ENCODE data around the gene ARRB1. TPM values are rescaled to one million over a fixed set of nuclear protein-coding genes. Genes with fewer than 3 reads are reported as not detected.

Gene ARRB1
- total and polyA plus RNA-seq, 2 of the 13 experiments (the other 11 are each of a cell fraction or from before 2014, with no cell fraction given): 22.5 to 35.7 TPM

DNA sequence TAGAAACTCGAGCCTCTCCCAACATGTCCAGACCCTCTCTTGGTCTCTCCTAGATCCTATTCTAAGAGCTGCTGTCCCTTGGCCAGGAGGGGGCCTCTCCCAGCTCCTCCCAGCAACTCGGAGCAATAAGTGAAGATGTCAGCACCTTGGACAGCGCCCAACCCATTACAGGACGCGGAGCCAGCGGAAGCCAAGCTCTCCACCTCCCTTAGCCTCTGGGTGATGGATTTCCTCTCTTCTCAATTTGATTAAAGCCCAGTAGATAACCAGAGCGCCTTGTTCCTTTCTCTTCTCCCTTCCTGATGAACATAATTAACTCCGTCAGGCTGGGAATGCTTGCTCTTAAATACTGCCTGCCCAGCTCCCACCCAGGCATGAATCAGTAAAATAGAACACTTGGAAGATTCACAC, 137.0 kb downstream of the ARRB1 start (continued):
- TF ChIP-seq ZNF687 (CRISPR knock-in tag; IDR thresholded peaks at IDR 0.05): peak; percentile 26; the same call in 1 of the 2 replicates
- no peak for TF ChIP-seq IKZF1 (IDR thresholded peaks at IDR 0.05)
- peak; percentile 93 for TF ChIP-seq THRA (CRISPR knock-in tag; IDR thresholded peaks at IDR 0.05; ENCODE audit: borderline replicate concordance)
- TF ChIP-seq ZNF773 (CRISPR knock-in tag; IDR thresholded peaks at IDR 0.05; ENCODE audit: borderline replicate concordance): peak; percentile 97
- TF ChIP-seq, protein P1, sequence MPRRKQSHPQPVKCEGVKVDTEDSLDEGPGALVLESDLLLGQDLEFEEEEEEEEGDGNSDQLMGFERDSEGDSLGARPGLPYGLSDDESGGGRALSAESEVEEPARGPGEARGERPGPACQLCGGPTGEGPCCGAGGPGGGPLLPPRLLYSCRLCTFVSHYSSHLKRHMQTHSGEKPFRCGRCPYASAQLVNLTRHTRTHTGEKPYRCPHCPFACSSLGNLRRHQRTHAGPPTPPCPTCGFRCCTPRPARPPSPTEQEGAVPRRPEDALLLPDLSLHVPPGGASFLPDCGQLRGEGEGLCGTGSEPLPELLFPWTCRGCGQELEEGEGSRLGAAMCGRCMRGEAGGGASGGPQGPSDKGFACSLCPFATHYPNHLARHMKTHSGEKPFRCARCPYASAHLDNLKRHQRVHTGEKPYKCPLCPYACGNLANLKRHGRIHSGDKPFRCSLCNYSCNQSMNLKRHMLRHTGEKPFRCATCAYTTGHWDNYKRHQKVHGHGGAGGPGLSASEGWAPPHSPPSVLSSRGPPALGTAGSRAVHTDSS (CRISPR knock-in tag; conservative IDR thresholded peaks at IDR 0.05): no peak
- TF ChIP-seq RXRB (CRISPR knock-in tag; IDR thresholded peaks at IDR 0.05; ENCODE audit: borderline replicate concordance): peak; percentile 83
- no peak for TF ChIP-seq RNF219 (CRISPR knock-in tag; IDR thresholded peaks at IDR 0.05)
- peak; percentile 83; the same call in 1 of the 2 replicates for TF ChIP-seq IRX3 (CRISPR knock-in tag; IDR thresholded peaks at IDR 0.05; ENCODE audit: borderline replicate concordance, low read depth)
- peak; percentile 74; the same call in 1 of the 2 replicates for TF ChIP-seq ZNF740 (CRISPR knock-in tag; IDR thresholded peaks at IDR 0.05)
- TF ChIP-seq PHF5A (CRISPR knock-in tag; IDR thresholded peaks at IDR 0.05; ENCODE audit: low read depth, unreplicated experiment): peak; percentile 83
- no peak for TF ChIP-seq CHCHD3 (CRISPR knock-in tag; IDR thresholded peaks at IDR 0.05)
- TF ChIP-seq WIZ (CRISPR knock-in tag; IDR thresholded peaks at IDR 0.05): peak; percentile 99
- TF ChIP-seq POLR2A (IDR thresholded peaks at IDR 0.05; ENCODE audit: insufficient read depth in 1 of 2, low read depth in 2 of 2, low read length in 2 of 2): no peak
- TF ChIP-seq GLI4 (CRISPR knock-in tag; IDR thresholded peaks at IDR 0.05; ENCODE audit: borderline replicate concordance): 0 out of 2 replicates have a peak, but pooled peaks have one; percentile 72
- TF ChIP-seq SATB2 (CRISPR knock-in tag; IDR thresholded peaks at IDR 0.05): peak; percentile 93
- peak; percentile 76; the same call in 1 of the 2 replicates for TF ChIP-seq ZSCAN21 (CRISPR knock-in tag; IDR thresholded peaks at IDR 0.05; ENCODE audit: borderline replicate concordance)
- TF ChIP-seq NR1H2 (CRISPR knock-in tag; IDR thresholded peaks at IDR 0.05; ENCODE audit: borderline replicate concordance, low read depth): no peak
- TF ChIP-seq ZNF7 (CRISPR knock-in tag; IDR thresholded peaks at IDR 0.05): peak; percentile 66; the same call in 1 of the 2 replicates
- peak; percentile 97 for TF ChIP-seq NFKBIZ (CRISPR knock-in tag; IDR thresholded peaks at IDR 0.05)
- 0 out of 2 replicates have a peak, but pooled peaks have one; percentile 19 for TF ChIP-seq HHEX (CRISPR knock-in tag; IDR thresholded peaks at IDR 0.05)
- no peak for TF ChIP-seq ZNF24 (IDR thresholded peaks at IDR 0.05)
